ENCODE data around the gene RRP1.

RRP1 gene

GRCh38 chr21:43759651-43760050, 29.7 kb upstream of the RRP1 start:
- DNase-seq, result no peak

DNA sequence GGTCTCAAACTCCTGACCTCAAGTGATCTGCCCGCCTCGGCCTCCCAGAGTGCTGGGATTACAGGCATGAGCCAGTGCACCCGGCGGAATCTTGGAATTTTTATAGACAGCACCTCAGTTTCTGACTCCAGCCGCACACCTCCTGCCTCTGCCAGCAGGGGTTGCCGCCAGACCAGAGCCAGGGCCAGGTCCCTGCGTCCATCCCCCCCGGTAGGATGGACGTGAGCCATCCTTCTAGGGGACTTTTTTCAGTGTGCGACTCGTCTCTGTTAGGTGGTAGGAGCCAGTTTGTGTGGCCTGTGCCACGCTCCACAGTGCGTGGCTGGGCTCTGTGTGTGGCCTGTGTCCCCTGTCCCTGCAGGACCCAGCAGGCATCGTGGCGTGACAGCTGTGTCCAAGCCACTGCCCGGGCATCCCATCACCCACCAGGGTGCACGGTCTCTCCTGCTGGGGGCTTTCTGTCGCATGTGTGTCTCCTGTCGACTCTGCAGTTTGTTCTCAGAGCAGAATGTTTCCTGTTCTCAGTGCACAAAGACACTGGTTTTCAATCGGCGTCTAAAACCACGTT, 28.9 kb upstream of the RRP1 start:
- no peak for DNase-seq

GRCh38 chr21:43761886-43762285, 27.5 kb upstream of the RRP1 start:
- DNase-seq, result no peak

DNA sequence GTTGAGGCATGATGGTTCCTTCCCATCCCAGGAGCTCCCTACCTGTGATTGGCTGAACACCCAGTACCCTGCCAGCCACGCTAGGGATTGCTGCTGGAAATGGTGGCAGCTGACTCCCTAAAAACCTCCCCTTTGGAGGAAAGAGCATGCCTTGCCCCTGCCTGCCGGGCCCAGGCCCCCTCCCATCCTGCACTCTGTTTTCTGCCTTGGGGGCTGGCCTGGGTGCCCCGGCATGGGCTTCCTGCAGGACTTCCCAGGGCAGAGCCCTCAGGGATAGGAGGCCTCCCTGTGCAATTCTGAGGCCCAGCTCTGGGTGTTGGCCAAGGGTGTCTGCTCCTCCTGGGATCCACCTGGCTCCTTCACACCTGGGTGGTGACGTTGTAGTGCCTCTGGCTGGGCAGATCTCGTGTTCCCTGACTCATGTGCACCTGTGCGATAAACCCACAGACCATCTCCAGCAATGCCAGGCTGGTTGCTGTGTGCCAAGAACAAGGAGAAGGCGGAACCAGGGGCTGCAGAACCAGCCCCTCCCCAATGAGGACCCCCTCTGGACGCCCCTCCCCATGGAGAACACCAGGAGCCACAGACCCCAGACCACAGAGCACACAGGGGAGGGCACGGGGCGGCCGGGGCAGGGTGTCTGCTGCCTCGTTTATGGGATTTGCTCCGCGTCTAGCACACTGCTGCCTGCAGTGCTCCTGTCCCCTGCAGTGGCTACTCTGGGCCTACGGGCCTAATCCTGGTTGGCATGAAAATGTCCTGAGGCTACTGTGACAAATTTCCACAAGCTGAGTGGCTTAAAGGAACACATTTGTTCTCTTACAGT, 26.9 kb upstream of the RRP1 start:
- DNase-seq, result no peak

GRCh38 chr21:43763901-43764523, 25.4 kb upstream of the RRP1 start:
- DNase-seq, result no peak

- no peak for DNase-seq
Measured at GRCh38 chr21:43764576-43765495, 24.5 kb upstream of the RRP1 start.

DNA sequence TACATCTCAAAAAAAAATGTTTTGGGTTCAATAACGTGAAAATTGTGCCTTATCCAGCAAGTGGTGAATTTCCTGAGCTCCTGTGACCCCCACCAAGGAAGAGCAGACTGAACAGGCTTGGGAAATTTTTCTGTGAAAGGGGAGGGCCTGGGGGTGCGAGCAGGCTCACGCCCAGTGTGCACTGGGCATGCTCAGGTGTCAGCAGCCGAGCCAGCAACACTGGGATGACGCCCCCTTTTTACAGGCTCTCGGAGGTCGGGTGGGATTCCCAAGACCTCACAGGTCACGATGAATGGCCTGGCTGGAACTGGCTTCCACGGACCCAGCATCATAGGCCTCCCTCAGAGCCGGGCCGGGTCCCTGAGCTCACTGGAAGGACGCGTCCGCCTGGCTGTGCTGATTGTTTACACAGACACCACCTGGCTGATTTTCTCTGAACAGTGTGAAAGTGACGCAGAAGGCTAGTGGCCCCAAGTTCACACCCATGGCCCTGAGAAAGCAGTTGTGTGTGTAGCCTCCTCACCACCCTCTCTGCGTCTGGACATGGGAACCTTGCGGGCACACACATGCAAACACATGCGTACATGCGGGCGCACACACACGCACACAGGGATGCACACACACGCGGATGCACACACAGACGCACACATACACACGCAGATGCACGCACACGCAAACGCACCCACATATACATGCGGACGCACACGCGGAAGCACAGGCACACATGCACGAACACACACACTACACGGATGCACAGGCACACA, 22.5 kb upstream of the RRP1 start:
- DNase-seq, result no peak

GRCh38 chr21:43767498-43767983, 21.8 kb upstream of the RRP1 start:
- no peak for DNase-seq

- no peak for DNase-seq
Measured at GRCh38 chr21:43767984-43768867, 21.2 kb upstream of the RRP1 start.

- DNase-seq, result no peak
Measured at GRCh38 chr21:43768868-43769167, 20.6 kb upstream of the RRP1 start.

DNA sequence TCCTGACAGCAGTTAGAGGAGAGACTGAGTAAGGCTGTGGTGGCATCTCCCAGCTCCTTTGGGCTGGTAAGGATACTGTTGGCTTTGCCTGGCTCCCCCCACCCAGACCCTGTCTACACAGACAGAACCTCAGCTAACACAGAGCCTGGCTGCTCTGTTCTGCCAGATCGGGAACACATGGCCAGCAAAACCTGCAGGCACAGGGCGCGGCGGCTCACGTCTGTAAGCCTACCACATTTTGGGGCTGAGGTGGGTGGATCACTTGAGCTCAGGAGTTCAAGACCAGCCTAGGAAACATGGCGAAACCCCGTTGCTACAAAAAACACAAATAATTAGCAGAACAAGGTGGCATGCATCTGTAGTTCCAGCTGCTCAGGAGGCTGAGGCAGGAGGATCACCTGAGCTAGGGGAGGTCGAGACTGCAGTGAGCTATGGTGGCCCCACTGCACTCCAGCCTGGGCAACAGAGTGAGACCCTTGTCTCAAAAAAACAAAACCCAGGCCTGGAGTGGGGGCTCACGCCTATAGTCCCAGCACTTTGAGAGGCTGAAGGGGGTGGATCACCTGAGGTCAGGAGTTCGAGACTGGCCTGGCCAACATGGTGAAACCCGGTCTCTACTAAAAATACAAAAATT, 19.9 kb upstream of the RRP1 start:
- no peak for DNase-seq

DNA sequence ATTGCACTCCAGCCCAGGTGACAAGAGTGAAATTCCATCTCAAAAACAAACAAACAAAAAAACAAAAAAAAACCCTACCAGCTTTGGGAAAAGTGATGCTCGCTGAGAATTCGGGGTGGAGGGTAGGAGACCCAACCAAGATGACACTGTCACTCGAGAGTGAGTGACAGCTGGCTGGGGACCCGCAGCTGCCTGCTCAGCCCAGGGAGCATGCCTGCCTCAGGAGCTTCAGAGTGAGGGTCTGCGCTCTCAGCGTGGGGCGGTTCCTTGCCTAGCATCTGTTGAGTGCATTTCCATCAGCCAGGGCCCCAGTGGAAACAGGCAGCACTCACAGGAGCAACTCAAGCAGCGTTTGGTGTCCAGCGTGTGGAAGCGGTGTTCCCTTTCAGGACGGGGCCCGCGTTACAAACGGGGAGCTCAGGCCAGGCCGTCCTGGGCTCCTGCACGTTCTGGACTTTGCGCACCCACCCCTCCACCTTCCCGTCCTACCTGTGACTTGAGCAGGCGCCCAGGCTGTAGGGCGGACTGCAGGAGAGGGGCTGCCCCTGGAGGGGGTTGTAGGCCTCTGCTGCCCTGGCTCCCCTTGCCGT, 19.2 kb upstream of the RRP1 start:
- DNase-seq, result no peak

DNA sequence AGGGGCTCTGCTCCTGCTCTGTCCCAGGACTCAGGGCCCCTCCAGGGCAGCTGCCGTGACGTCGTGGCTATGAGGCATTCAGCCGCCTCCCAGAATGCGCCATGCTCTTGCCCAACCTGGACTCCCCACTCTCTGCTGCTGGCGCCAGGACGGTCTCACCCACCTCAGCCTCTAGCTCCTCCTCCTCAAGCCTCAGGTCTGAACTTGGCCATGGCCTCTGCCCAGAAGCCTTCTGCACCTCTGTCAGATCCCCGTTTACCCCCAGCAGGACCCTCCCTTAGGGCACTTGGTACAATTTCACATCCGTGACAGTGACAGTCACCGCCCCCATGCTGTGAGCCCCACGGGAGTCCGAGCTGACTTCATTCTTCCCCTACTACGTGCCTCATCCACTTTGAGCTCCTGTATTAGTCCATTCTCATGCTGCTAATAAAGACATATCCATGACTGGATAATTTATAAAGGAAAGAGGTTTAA, 18.1 kb upstream of the RRP1 start:
- no peak for DNase-seq

DNA sequence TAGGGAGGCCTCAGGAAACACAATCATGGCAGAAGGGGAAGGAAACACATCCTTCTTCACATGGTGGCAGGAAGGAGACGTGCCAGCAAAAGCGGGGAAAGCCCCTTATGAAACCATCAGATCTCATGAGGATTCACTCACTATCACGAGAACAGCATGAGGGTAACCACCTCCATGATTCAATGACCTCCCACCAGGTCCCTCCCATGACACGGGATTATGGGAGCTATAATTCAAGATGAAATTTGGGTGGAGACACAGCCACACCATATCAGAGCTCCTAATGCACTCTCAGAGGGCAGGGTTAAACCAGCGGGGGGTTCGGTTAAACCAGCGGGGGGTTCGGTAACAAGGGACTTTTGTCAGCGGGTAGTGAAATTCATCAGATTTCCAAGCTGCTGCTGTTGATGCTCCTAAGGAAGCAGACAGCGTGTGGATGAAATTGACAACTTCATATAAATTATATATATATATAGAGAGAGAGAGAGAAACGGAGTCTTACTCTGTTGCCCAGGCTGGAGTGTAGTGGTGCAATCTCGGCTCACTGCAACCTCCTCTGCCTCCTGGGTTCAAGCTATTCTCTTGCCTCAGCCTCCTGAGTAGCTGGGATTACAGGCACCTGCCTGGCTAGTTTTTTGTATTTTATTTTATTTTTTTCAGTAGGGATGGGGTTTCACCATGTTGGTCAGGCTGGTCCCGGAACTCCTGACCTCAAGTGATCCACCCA, 17.5 kb upstream of the RRP1 start:
- no peak for DNase-seq

DNA sequence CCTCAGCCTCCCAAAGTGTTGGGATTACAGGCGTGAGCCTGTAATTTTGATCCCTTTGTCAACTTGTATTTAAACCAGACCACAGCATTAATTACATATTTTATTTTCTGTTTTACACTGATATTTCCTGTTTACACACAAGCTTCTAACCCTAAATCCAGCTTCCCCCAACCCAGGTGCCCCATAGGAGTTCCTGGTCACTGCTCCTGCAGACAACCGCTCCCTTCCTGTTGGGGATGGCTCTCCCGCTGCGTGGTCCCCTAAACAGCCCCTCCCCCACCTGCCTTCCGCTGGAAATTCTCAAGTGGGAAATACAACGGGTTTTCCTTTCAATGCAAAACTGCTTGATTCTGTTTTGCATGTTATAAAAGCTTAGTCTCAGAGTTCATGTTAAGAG, 17.0 kb upstream of the RRP1 start:
- DNase-seq, result no peak

GRCh38 chr21:43774163-43774562, 15.2 kb upstream of the RRP1 start:
- no peak for DNase-seq

DNA sequence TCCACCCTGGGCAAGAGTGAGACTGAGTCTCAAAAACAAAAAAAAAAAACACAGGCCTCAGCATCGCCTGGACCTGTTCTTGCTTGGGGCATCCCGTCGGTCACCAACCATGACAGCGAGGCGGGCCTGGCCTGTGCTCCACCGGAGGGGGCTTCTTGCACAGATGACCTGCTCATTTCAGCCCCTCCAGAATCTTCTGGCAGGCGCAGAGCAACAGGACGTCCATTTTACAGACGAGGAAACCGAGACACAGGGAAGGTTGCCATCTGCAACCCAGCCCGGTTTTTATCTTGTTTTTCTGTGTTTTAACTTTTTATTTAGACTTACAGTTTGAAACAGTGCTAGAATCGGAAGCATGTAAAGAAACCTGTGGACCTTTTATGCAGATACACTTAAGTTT, 14.2 kb upstream of the RRP1 start:
- no peak for DNase-seq

DNA sequence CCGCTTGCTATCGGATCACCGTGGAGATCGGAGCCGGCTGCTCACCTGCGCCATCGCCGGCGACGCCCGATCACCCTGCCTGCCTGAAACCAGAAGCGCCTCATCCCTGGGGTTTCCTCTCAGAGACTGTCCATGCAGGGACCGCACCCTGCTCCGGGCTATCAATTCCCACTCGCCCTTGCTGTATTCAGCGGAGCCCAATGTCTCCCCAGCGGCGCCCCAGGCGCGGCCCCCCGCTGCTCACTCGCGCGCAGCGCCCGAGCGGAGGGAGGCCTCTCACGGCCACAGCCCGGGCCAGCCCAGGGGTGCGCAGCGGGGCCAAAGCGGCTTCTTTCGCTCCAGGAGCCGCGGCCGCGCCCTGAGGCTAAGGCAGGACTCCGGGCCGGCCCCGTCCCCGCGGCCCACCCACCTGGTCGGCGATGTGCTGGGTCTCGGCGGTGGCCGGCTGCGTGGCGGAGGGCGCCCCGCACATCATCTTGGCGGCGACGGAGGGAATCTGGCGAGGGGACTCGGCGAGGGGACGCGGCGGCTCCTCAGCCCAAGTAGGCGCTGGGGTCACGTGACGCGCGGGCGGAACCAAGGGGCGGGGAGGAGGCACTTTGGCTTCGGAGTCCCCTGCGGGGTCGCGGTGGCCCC, 13.5 kb upstream of the RRP1 start, which contains the start of gene CSTB:
CSTB (minus strand) TSS at position 514 of the 636 bp plus-strand sequence; CDS start at position 475, 39 bp downstream.
- peak; percentile 35 for DNase-seq

GRCh38 chr21:43777953-43778352, 11.4 kb upstream of the RRP1 start:
- DNase-seq, result no peak
